GM12878 (cell line): Measurements from ENCODE around the gene LIG3.

Source experiments
- CREB1 ChIP-seq: IDR thresholded peaks from 2 replicates; pipeline ENCODE4 v1.6.1; 2012; ENCODE audit warnings: low read depth, mild to moderate bottlenecking, inconsistent platforms
- E2F8 ChIP-seq: fragments of 450-650 bp; IDR thresholded peaks from 2 replicates; pipeline ENCODE4 v1.6.1; 2018; ENCODE audit warnings: mild to moderate bottlenecking, low read depth, moderate library complexity; ENCODE audit not compliant: partially characterized antibody
- ESRRA ChIP-seq: IDR thresholded peaks from 2 replicates; pipeline ENCODE4 v1.6.1; 2012; ENCODE audit warnings: mild to moderate bottlenecking, low read length, improper control_type of control experiment
- NR2F1 ChIP-seq: fragments of 450-650 bp; conservative IDR thresholded peaks from 2 replicates; pipeline ENCODE4 v1.6.1; 2017; ENCODE audit warnings: mild to moderate bottlenecking
- POLR2A ChIP-seq: IDR thresholded peaks from 2 replicates; pipeline ENCODE4 v1.6.1; 2011; ENCODE audit warnings: low read depth, mild to moderate bottlenecking, low read length
- RFX5 ChIP-seq: IDR thresholded peaks from 2 replicates; pipeline ENCODE4 v1.6.1; 2011; ENCODE audit warnings: low read depth, low read length, improper control_type of control experiment
- TF ChIP-seq, protein P1 (sequence below): IDR thresholded peaks from 2 replicates; pipeline ENCODE4 v1.6.1; 2012; ENCODE audit warnings: low read length, inconsistent platforms
- TF ChIP-seq, protein P2 (sequence below), 3 experiments: IDR thresholded peaks in 2 of 3; conservative IDR thresholded peaks in 1 of 3; 2 replicates each; pipeline ENCODE4 v1.5.1; 2011; ENCODE audit warnings: low read depth in 3 of 3, low read length in 3 of 3, mild to moderate bottlenecking in 3 of 3, control low read depth in 2 of 3, moderate library complexity in 2 of 3, inconsistent platforms in 1 of 3, mixed read lengths in 1 of 3; ENCODE audit not compliant: control insufficient read depth in 2 of 3, insufficient read depth in 1 of 3; ENCODE audit errors: extremely low read depth in 1 of 3
- TF ChIP-seq, protein P3 (sequence below): fragments of 450-650 bp; IDR thresholded peaks from 2 replicates; pipeline ENCODE4 v1.6.1; 2017; ENCODE audit warnings: mild to moderate bottlenecking, moderate library complexity

DNA sequence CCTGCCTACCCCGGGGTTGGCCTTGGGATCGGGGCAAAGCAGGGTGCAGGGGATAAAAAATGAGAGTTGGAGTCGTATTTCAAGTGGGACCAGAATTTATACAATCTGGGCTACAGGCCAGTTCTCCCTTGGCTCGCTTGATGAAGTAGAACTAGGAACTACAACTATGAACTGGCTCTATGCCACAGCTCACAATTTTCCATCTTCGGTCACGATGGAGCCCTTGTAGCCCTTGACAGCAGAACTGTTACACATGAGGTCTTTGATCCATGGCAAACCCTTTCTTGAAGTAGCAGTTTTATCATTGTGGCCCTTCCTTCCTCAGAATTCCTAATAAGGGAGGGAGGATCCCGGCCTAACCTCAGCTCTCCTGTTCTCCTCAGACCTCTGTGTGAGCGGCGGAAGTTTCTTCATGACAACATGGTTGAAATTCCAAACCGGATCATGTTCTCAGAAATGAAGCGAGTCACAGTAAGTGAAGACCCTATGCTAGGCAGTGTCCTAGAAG, 17.1 kb downstream of the LIG3 start:
- TF ChIP-seq POLR2A (no peak), ESRRA (no peak), RFX5 (no peak), NR2F1 (no peak), CREB1 (no peak), E2F8 (no peak)
- TF ChIP-seq, protein P1, sequence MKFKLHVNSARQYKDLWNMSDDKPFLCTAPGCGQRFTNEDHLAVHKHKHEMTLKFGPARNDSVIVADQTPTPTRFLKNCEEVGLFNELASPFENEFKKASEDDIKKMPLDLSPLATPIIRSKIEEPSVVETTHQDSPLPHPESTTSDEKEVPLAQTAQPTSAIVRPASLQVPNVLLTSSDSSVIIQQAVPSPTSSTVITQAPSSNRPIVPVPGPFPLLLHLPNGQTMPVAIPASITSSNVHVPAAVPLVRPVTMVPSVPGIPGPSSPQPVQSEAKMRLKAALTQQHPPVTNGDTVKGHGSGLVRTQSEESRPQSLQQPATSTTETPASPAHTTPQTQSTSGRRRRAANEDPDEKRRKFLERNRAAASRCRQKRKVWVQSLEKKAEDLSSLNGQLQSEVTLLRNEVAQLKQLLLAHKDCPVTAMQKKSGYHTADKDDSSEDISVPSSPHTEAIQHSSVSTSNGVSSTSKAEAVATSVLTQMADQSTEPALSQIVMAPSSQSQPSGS = no peak
- TF ChIP-seq, protein P2, sequence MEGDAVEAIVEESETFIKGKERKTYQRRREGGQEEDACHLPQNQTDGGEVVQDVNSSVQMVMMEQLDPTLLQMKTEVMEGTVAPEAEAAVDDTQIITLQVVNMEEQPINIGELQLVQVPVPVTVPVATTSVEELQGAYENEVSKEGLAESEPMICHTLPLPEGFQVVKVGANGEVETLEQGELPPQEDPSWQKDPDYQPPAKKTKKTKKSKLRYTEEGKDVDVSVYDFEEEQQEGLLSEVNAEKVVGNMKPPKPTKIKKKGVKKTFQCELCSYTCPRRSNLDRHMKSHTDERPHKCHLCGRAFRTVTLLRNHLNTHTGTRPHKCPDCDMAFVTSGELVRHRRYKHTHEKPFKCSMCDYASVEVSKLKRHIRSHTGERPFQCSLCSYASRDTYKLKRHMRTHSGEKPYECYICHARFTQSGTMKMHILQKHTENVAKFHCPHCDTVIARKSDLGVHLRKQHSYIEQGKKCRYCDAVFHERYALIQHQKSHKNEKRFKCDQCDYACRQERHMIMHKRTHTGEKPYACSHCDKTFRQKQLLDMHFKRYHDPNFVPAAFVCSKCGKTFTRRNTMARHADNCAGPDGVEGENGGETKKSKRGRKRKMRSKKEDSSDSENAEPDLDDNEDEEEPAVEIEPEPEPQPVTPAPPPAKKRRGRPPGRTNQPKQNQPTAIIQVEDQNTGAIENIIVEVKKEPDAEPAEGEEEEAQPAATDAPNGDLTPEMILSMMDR (IDR thresholded peaks at IDR 0.05 in 2 of 3, conservative IDR thresholded peaks at IDR 0.05 in 1 of 3; ENCODE audit: control insufficient read depth in 2 of 3, extremely low read depth in 1 of 3, insufficient read depth in 1 of 3, low read depth in 3 of 3, low read length in 3 of 3) = no peak
- TF ChIP-seq, protein P3, sequence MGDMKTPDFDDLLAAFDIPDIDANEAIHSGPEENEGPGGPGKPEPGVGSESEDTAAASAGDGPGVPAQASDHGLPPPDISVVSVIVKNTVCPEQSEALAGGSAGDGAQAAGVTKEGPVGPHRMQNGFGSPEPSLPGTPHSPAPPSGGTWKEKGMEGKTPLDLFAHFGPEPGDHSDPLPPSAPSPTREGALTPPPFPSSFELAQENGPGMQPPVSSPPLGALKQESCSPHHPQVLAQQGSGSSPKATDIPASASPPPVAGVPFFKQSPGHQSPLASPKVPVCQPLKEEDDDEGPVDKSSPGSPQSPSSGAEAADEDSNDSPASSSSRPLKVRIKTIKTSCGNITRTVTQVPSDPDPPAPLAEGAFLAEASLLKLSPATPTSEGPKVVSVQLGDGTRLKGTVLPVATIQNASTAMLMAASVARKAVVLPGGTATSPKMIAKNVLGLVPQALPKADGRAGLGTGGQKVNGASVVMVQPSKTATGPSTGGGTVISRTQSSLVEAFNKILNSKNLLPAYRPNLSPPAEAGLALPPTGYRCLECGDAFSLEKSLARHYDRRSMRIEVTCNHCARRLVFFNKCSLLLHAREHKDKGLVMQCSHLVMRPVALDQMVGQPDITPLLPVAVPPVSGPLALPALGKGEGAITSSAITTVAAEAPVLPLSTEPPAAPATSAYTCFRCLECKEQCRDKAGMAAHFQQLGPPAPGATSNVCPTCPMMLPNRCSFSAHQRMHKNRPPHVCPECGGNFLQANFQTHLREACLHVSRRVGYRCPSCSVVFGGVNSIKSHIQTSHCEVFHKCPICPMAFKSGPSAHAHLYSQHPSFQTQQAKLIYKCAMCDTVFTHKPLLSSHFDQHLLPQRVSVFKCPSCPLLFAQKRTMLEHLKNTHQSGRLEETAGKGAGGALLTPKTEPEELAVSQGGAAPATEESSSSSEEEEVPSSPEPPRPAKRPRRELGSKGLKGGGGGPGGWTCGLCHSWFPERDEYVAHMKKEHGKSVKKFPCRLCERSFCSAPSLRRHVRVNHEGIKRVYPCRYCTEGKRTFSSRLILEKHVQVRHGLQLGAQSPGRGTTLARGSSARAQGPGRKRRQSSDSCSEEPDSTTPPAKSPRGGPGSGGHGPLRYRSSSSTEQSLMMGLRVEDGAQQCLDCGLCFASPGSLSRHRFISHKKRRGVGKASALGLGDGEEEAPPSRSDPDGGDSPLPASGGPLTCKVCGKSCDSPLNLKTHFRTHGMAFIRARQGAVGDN = no peak
